Activated T-helper 2 cell treated with anti-CD3 and anti-CD28 coated beads, Interferon-gamma antibody, Interleukin-2, Interleukin-4, amounts not matched to agents 10 μg/mL and 5 μg/mL and 100 μg/mL, durations not matched to agents 14 hours and 24 hours and 36 hours (primary cell): ENCODE measurements around the gene PSMB7. TPM values are rescaled to one million over a fixed set of nuclear protein-coding genes. Genes with fewer than 3 reads are reported as not detected.

Experiments used
- DNase-seq: peaks from one replicate; pipeline ENCODE4 v3.0.0; 2021; ENCODE audit warnings: low spot score
- H3K27ac Mint-ChIP-seq: one replicate; pipeline ENCODE4 v1.8.0; 2021; ENCODE audit warnings: mixed read lengths
- H3K27me3 Mint-ChIP-seq: one replicate; pipeline ENCODE4 v1.8.0; 2021; ENCODE audit warnings: low read depth, mixed read lengths
- H3K36me3 Mint-ChIP-seq: one replicate; pipeline ENCODE4 v1.8.0; 2021; ENCODE audit warnings: low read depth, mixed read lengths
- H3K4me1 Mint-ChIP-seq: one replicate; pipeline ENCODE4 v1.8.0; 2021; ENCODE audit warnings: low read depth, mixed read lengths
- H3K4me3 Mint-ChIP-seq: one replicate; pipeline ENCODE4 v1.8.0; 2021; ENCODE audit warnings: low read depth, mild to moderate bottlenecking, moderate library complexity, mixed read lengths
- H3K9me3 Mint-ChIP-seq: one replicate; pipeline ENCODE4 v1.8.0; 2021; ENCODE audit warnings: mixed read lengths
- intact Hi-C: fragments of 100-400 bp; cut with micrococcal nuclease; formaldehyde crosslinking; loops from one replicate; pipeline ENCODE4 v1.15.1; 2023
- total RNA-seq: library from RNA; stranded (reverse); gene quantifications from 2 replicates; pipeline ENCODE4 v1.2.3, GENCODE V29; 2022

PSMB7 gene
- 205 and 211 TPM in 2 replicates for total RNA-seq

- intact Hi-C loops, result loop anchor here (2.0 to 10.0 kb wide), 3 partner anchors 20 to 527 kb away; partner anchors contain the start of gene GOLGA1
Observed at GRCh38 chr9:124415102-124415851, at the start of gene PSMB7. Gene PSMB7, minus strand, starts transcription at chr9:124415442. Its CDS starts 17 bp downstream, at chr9:124415425.

GRCh38 chr9:124462739-124463138 lies 47.5 kb upstream of the PSMB7 start:
- no peak for DNase-seq
- intact Hi-C loops, result no loop called here
- Mint-ChIP-seq H3K27ac (no peak overlapping the region), H3K36me3 (no peaks in the 10 kb centered on the region), H3K4me1 (no peaks in the 10 kb centered on the region), H3K27me3 (peaks cover 13% of the 10 kb centered on the region), H3K9me3 (no peaks in the 10 kb centered on the region), H3K4me3 (no peak overlapping the region)

More at GRCh38 chr9:124415102-124415851, at the start of gene PSMB7:
- Mint-ChIP-seq H3K27me3 (no peaks in the 10 kb centered on the region), H3K9me3 (peaks cover 4% of the 10 kb centered on the region), H3K27ac (peak within 1 kb of the TSS; percentile 96), H3K4me1 (peaks cover 34% of the 10 kb centered on the region), H3K4me3 (peak within 1 kb of the TSS; percentile 98), H3K36me3 (peaks cover 47% of the 10 kb centered on the region)
- DNase-seq, result peak; percentile 95

- Mint-ChIP-seq H3K4me1 (no peaks in the 10 kb centered on the region), H3K36me3 (no peaks in the 10 kb centered on the region)
- intact Hi-C loops, result no loop called here
Observed at GRCh38 chr9:124458441-124458840, 43.2 kb upstream of the PSMB7 start.

GRCh38 chr9:124457887-124458431 lies 42.7 kb upstream of the PSMB7 start:
- Mint-ChIP-seq H3K4me3 (no peak overlapping the region), H3K27ac (no peak overlapping the region), H3K36me3 (no peaks in the 10 kb centered on the region), H3K4me1 (no peaks in the 10 kb centered on the region), H3K27me3 (peaks cover 8% of the 10 kb centered on the region), H3K9me3 (no peaks in the 10 kb centered on the region)
- intact Hi-C loops, result no loop called here
- DNase-seq, result no peak

More at GRCh38 chr9:124458441-124458840, 43.2 kb upstream of the PSMB7 start:
- Mint-ChIP-seq H3K27ac (no peak overlapping the region), H3K9me3 (no peaks in the 10 kb centered on the region), H3K4me3 (no peak overlapping the region), H3K27me3 (peaks cover 12% of the 10 kb centered on the region)
- DNase-seq, result no peak

GRCh38 chr9:124457079-124457886 lies 42.0 kb upstream of the PSMB7 start:
- no peak overlapping the region for H3K4me3 Mint-ChIP-seq
- no peak overlapping the region for H3K27ac Mint-ChIP-seq
- no peak for DNase-seq
- no peaks in the 10 kb centered on the region for H3K4me1 Mint-ChIP-seq
- intact Hi-C loops, result no loop called here
- no peaks in the 10 kb centered on the region for H3K9me3 Mint-ChIP-seq
- H3K27me3 Mint-ChIP-seq, result peaks cover 6% of the 10 kb centered on the region
- H3K36me3 Mint-ChIP-seq, result no peaks in the 10 kb centered on the region

GRCh38 chr9:124456341-124457078 lies 41.3 kb upstream of the PSMB7 start:
- intact Hi-C loops, result no loop called here
- H3K36me3 Mint-ChIP-seq, result no peaks in the 10 kb centered on the region
- H3K27ac Mint-ChIP-seq, result no peak overlapping the region
- no peak for DNase-seq
- peaks cover 8% of the 10 kb centered on the region for H3K27me3 Mint-ChIP-seq
- no peak overlapping the region for H3K4me3 Mint-ChIP-seq
- H3K4me1 Mint-ChIP-seq, result no peaks in the 10 kb centered on the region
- H3K9me3 Mint-ChIP-seq, result no peaks in the 10 kb centered on the region

- DNase-seq, result no peak
- H3K4me3 Mint-ChIP-seq, result no peak overlapping the region
- no peaks in the 10 kb centered on the region for H3K36me3 Mint-ChIP-seq
- no peak overlapping the region for H3K27ac Mint-ChIP-seq
- H3K9me3 Mint-ChIP-seq, result no peaks in the 10 kb centered on the region
- no peaks in the 10 kb centered on the region for H3K4me1 Mint-ChIP-seq
- H3K27me3 Mint-ChIP-seq, result peaks cover 14% of the 10 kb centered on the region
- intact Hi-C loops, result no loop called here
Observed at GRCh38 chr9:124455820-124456219, 40.6 kb upstream of the PSMB7 start.

GRCh38 chr9:124454791-124455443 lies 39.7 kb upstream of the PSMB7 start:
- H3K4me1 Mint-ChIP-seq, result no peaks in the 10 kb centered on the region
- peaks cover 20% of the 10 kb centered on the region for H3K27me3 Mint-ChIP-seq
- H3K9me3 Mint-ChIP-seq, result no peaks in the 10 kb centered on the region
- no peak overlapping the region for H3K4me3 Mint-ChIP-seq
- no peak for DNase-seq
- H3K36me3 Mint-ChIP-seq, result no peaks in the 10 kb centered on the region
- intact Hi-C loops, result no loop called here
- H3K27ac Mint-ChIP-seq, result no peak overlapping the region

- Mint-ChIP-seq H3K4me3 (no peak overlapping the region), H3K27ac (no peak overlapping the region), H3K9me3 (no peaks in the 10 kb centered on the region), H3K27me3 (peaks cover 26% of the 10 kb centered on the region), H3K36me3 (no peaks in the 10 kb centered on the region), H3K4me1 (no peaks in the 10 kb centered on the region)
- intact Hi-C loops, result no loop called here
- DNase-seq, result no peak
Observed at GRCh38 chr9:124454296-124454695, 39.1 kb upstream of the PSMB7 start.

GRCh38 chr9:124453586-124454191 lies 38.4 kb upstream of the PSMB7 start:
- no peak for DNase-seq
- H3K36me3 Mint-ChIP-seq, result no peaks in the 10 kb centered on the region

GRCh38 chr9:124452841-124453585 lies 37.8 kb upstream of the PSMB7 start:
- H3K9me3 Mint-ChIP-seq, result no peaks in the 10 kb centered on the region
- no peaks in the 10 kb centered on the region for H3K36me3 Mint-ChIP-seq
- peaks cover 28% of the 10 kb centered on the region for H3K27me3 Mint-ChIP-seq
- no peak for DNase-seq
- H3K27ac Mint-ChIP-seq, result no peak overlapping the region
- intact Hi-C loops, result no loop called here
- no peaks in the 10 kb centered on the region for H3K4me1 Mint-ChIP-seq
- H3K4me3 Mint-ChIP-seq, result no peak overlapping the region

More at GRCh38 chr9:124453586-124454191, 38.4 kb upstream of the PSMB7 start:
- Mint-ChIP-seq H3K27me3 (peaks cover 28% of the 10 kb centered on the region), H3K9me3 (no peaks in the 10 kb centered on the region), H3K27ac (no peak overlapping the region), H3K4me3 (no peak overlapping the region), H3K4me1 (no peaks in the 10 kb centered on the region)
- intact Hi-C loops, result no loop called here
